SHP77 treated with DMSO at 0.1 percent for 48 hours (cell line): ENCODE measurements around the gene ALG1.
"Not testable (repeated sequence)": the region's sequence is repeated elsewhere in the genome, so short reads cannot be mapped to it uniquely, and the experiment has no call there.

Experiments
- DNase-seq: peaks from one replicate; lab custom pipeline; 2025; lab: John Stamatoyannopoulos, UW

Gene ALG1

GRCh38 chr16:5073279-5073629 lies 1.6 kb downstream of the ALG1 start:
- DNase-seq: no peak

- not testable (repeated sequence) for DNase-seq
Measured at GRCh38 chr16:5073771-5074170, 2.1 kb downstream of the ALG1 start.

GRCh38 chr16:5075637-5076036 lies 4.0 kb downstream of the ALG1 start:
- no peak for DNase-seq

- DNase-seq: no peak
Measured at GRCh38 chr16:5077304-5077703, 5.7 kb downstream of the ALG1 start.

- no peak for DNase-seq
Measured at GRCh38 chr16:5078626-5079025, 7.0 kb downstream of the ALG1 start.

GRCh38 chr16:5080461-5080860 lies 8.8 kb downstream of the ALG1 start:
- not testable (repeated sequence) for DNase-seq

GRCh38 chr16:5080996-5081395 lies 9.4 kb downstream of the ALG1 start:
- not testable (repeated sequence) for DNase-seq

- DNase-seq: not testable (repeated sequence)
Measured at GRCh38 chr16:5083646-5084045, 12.0 kb downstream of the ALG1 start.

- DNase-seq: not testable (repeated sequence)
Measured at GRCh38 chr16:5084099-5084731, 12.6 kb downstream of the ALG1 start.

GRCh38 chr16:5084802-5085201 lies 13.2 kb downstream of the ALG1 start:
- not testable (repeated sequence) for DNase-seq

GRCh38 chr16:5085716-5086115 lies 14.1 kb downstream of the ALG1 start:
- DNase-seq: not testable (repeated sequence)

- not testable (repeated sequence) for DNase-seq
Measured at GRCh38 chr16:5088086-5088790, 16.6 kb downstream of the ALG1 start.

GRCh38 chr16:5088936-5089335 lies 17.3 kb downstream of the ALG1 start:
- not testable (repeated sequence) for DNase-seq

- DNase-seq: not testable (repeated sequence)
Measured at GRCh38 chr16:5089911-5090555, 18.4 kb downstream of the ALG1 start.

GRCh38 chr16:5090592-5090991 lies 18.9 kb downstream of the ALG1 start:
- not testable (repeated sequence) for DNase-seq

GRCh38 chr16:5093081-5093480 lies 21.4 kb downstream of the ALG1 start:
- not testable (repeated sequence) for DNase-seq

- not testable (repeated sequence) for DNase-seq
Measured at GRCh38 chr16:5093746-5094145, 22.1 kb downstream of the ALG1 start.

GRCh38 chr16:5095145-5095830 lies 23.6 kb downstream of the ALG1 start:
- not testable (repeated sequence) for DNase-seq

- DNase-seq: not testable (repeated sequence)
Measured at GRCh38 chr16:5096437-5097060, 24.9 kb downstream of the ALG1 start.

GRCh38 chr16:5097061-5097469 lies 25.4 kb downstream of the ALG1 start:
- not testable (repeated sequence) for DNase-seq

GRCh38 chr16:5097470-5098220 lies 26.0 kb downstream of the ALG1 start, which contains the start of gene EEF2KMT:
EEF2KMT (minus strand) TSS chr16:5097795; CDS start chr16:5097739, 56 bp downstream.
- peak; percentile 74 for DNase-seq
